ENCODE measurements around the gene KCNQ1OT1.
A peak's percentile ranks its signal among the peaks of the same experiment; 100 is the strongest.

The KCNQ1OT1 gene

GRCh38 chr11:2699531-2700414, at the start of gene KCNQ1OT1:
TSS of gene KCNQ1OT1 (minus strand) at chr11:2699994.
- DNase-seq = peak; percentile 91

GRCh38 chr11:2748814-2749554, 49.2 kb upstream of the KCNQ1OT1 start:
- DNase-seq = no peak

- DNase-seq = no peak
These were observed 48.4 kb upstream of the KCNQ1OT1 start for GRCh38 chr11:2748061-2748813.

- no peak for DNase-seq
These were observed 47.6 kb upstream of the KCNQ1OT1 start for GRCh38 chr11:2747248-2748027.

- no peak for DNase-seq
These were observed 46.8 kb upstream of the KCNQ1OT1 start for GRCh38 chr11:2746401-2747247.

GRCh38 chr11:2745511-2745910, 45.7 kb upstream of the KCNQ1OT1 start:
- DNase-seq = no peak

GRCh38 chr11:2744166-2744565, 44.4 kb upstream of the KCNQ1OT1 start:
- no peak for DNase-seq

- no peak for DNase-seq
These were observed 43.8 kb upstream of the KCNQ1OT1 start for GRCh38 chr11:2743427-2744110.

- DNase-seq = no peak
These were observed 43.0 kb upstream of the KCNQ1OT1 start for GRCh38 chr11:2742611-2743426.

- no peak for DNase-seq
These were observed 42.4 kb upstream of the KCNQ1OT1 start for GRCh38 chr11:2742201-2742600.

- peak; percentile 8 for DNase-seq
These were observed 41.8 kb upstream of the KCNQ1OT1 start for GRCh38 chr11:2741377-2742131.

- no peak for DNase-seq
These were observed 41.2 kb upstream of the KCNQ1OT1 start for GRCh38 chr11:2741006-2741376.

GRCh38 chr11:2740275-2740940, 40.6 kb upstream of the KCNQ1OT1 start:
- no peak for DNase-seq

- DNase-seq = no peak
These were observed 39.9 kb upstream of the KCNQ1OT1 start for GRCh38 chr11:2739531-2740274.

- DNase-seq = no peak
These were observed 39.0 kb upstream of the KCNQ1OT1 start for GRCh38 chr11:2738551-2739431.

GRCh38 chr11:2737866-2738265, 38.1 kb upstream of the KCNQ1OT1 start:
- DNase-seq = peak; percentile 10

GRCh38 chr11:2737226-2737590, 37.4 kb upstream of the KCNQ1OT1 start:
- DNase-seq = no peak

All from suppressor macrophage treated with lipopolysaccharide for 4 hours (primary cell).